Heart left ventricle (tissue), 16 donors: ENCODE results near the gene TFAP2D. TPM values are rescaled to one million over a fixed set of nuclear protein-coding genes. Genes with fewer than 3 reads are reported as not detected.

Experiments used
- ATAC-seq, 4 donors: fragments of 200-7000 bp; cut with Tn5 transposase; one replicate each; pipeline ENCODE4 v1.9.1; 2020 to 2022; ENCODE audit warnings: moderate library complexity in 4 of 4, mild to moderate bottlenecking in 3 of 4, moderate number of reproducible peaks in 1 of 4
- DNase-seq, 5 donors: peaks; one replicate each; pipeline ENCODE4 v3.0.0-alpha.2; 2020
- H3K27ac ChIP-seq, 12 donors: fragments of 200-600 bp; sonication (generic) in 4 of 12; one replicate each; pipeline versions ENCODE4 v1.5.0 to v1.8.0; 2016 to 2022; ENCODE audit warnings: mild to moderate bottlenecking in 2 of 12
- H3K27me3 ChIP-seq, 9 donors: fragments of 200-600 bp; sonication (generic) in 2 of 9; one replicate each; pipeline versions ENCODE4 v1.5.1 to v1.8.0; 2016 to 2022; ENCODE audit warnings: mild to moderate bottlenecking in 3 of 9
- H3K36me3 ChIP-seq, 9 donors: fragments of 200-600 bp; sonication (generic) in 2 of 9; one replicate each; pipeline versions ENCODE4 v1.5.0 to v1.8.0; 2018 to 2022; ENCODE audit warnings: mild to moderate bottlenecking in 2 of 9
- H3K4me1 ChIP-seq, 12 donors: fragments of 200-600 bp; sonication (generic) in 4 of 12; one replicate each; pipeline versions ENCODE4 v1.5.0 to v1.8.0; 2016 to 2022; ENCODE audit warnings: mild to moderate bottlenecking in 3 of 12
- H3K4me3 ChIP-seq, 12 donors: fragments of 200-600 bp; sonication (generic) in 4 of 12; one replicate each; pipeline versions ENCODE4 v1.5.0 to v1.8.0; 2017 to 2022; ENCODE audit warnings: mild to moderate bottlenecking in 9 of 12, moderate library complexity in 4 of 12
- H3K9me3 ChIP-seq, 12 donors: fragments of 200-600 bp; sonication (generic) in 4 of 12; one replicate each; pipeline versions ENCODE4 v1.5.0 to v1.8.0; 2016 to 2022; ENCODE audit warnings: mild to moderate bottlenecking in 1 of 12
- CTCF ChIP-seq, 12 donors: fragments of 200-600 bp; sonication (generic) in 4 of 12; IDR thresholded peaks; one replicate each; pipeline versions ENCODE4 v1.5.0 to v1.8.0; 2018 to 2022; ENCODE audit warnings: antibody characterized with exemption in 12 of 12, mild to moderate bottlenecking in 5 of 12
- POLR2A ChIP-seq, 2 donors: fragments of 450-650 bp; IDR thresholded peaks; one replicate each; pipeline ENCODE4 v1.6.1; 2017; ENCODE audit warnings: antibody characterized with exemption in 2 of 2, mild to moderate bottlenecking in 2 of 2, moderate library complexity in 2 of 2
- WGBS, 4 donors: extraction: QIAGEN DNeasy Blood & Tissue Kit in 2 of 4; methylation state at CpG; one replicate each; pipeline versions ENCODE4 v1.1.5 to v1.1.7; 2013 to 2018; 5-methylcytosine and 5-hydroxymethylcytosine counted together
- intact Hi-C, 10 donors: fragments of 100-400 bp; cut with DNase I; formaldehyde crosslinking; loops; one replicate each; pipeline versions ENCODE4 v1.11.1 to v1.14.2; 2022
- polyA plus RNA-seq, 2 donors: library from polyadenylated mRNA; stranded (reverse); fragments of 200-250 nt; gene quantifications; one replicate each; pipeline ENCODE4 v1.2.3, GENCODE V29; 2013
- total RNA-seq, 9 donors: library from RNA; depleted of rRNA in 2 of 9; stranded (reverse); fragments of >200 nt in 2 of 9; fragmentation: NEBNext Ultra II Directional in 3 of 9; extraction: Animal tissue kit (Norgen Biotek cat#: 25700) in 3 of 9; gene quantifications; one replicate each; pipeline versions ENCODE4 v1.1.0 to v1.2.4, GENCODE V29; 2016 to 2023
- donor health status: ischemic (EF 13 %, LVEDD 7.1; RV severe dilation, severe dysfunction).
- donor health status: healthy with polysubstance abuse.
- donor health status: DM: no; HTN: yes; CAD: no.
- donor health status: DM: no; HTN: no; CAD: no.
- donor health status: ischemic (EF 25% LVEDD 6.9; RV normal size, moderate dysfunction).
- donor health status: ischemic (EF 25% LVEDD 5.7; RV mildly dilated, moderate dysfunction).
- donor health status: healthy.
- donor health status: DM: yes; HTN: yes; CAD: no.
- donor health status: ischemic (EF 35%, LVEDD 5.7; RV mildly dilated, moderate dysfunction).
- donor health status: nonischemic (EF 11% LVEDD 7.7; RV severe dilation, severe dysfunction).
- donor health status: DM: yes; HTN: yes; CAD: no.
- donor health status: PGD.
- donor health status: ischemic (EF 29% LVEDD 5.4; RV normal size, mild dysfunction).
- donor health status: nonischemic (EF 23%, LVEDD 6.1; RV moderate dilation, normal function).

The TFAP2D gene
- total and polyA plus RNA-seq, 11 donors, result not detected

- Histone ChIP-seq H3K9me3 (no peaks in the 10 kb centered on the region), H3K4me3 (no peak overlapping the region), H3K36me3 (no peaks in the 10 kb centered on the region), H3K27ac (no peak overlapping the region), H3K27me3 (peaks cover 0 to 69% (median 40%) of the 10 kb centered on the region in 9 donors), H3K4me1 (peaks cover 0 to 6% (median 0%) of the 10 kb centered on the region in 12 donors)
- no peak for DNase-seq
- intact Hi-C loops, result no loop called here
- ATAC-seq, result no peak
- WGBS, 4 donors, result 0 to 4% (median 2%) methylated on average over 23 of the region's 23 CpGs
- TF ChIP-seq POLR2A (IDR thresholded peaks at IDR 0.05), result no peak
- no peak for TF ChIP-seq CTCF (IDR thresholded peaks at IDR 0.05)
These were observed 6.8 kb upstream of the TFAP2D start for GRCh38 chr6:50706575-50706974.

GRCh38 chr6:50707191-50707590 is 6.1 kb upstream of the TFAP2D start:
- H3K36me3 ChIP-seq, result no peaks in the 10 kb centered on the region
- TF ChIP-seq POLR2A (IDR thresholded peaks at IDR 0.05) (no peak), CTCF (IDR thresholded peaks at IDR 0.05) (no peak)
- no peaks in the 10 kb centered on the region for H3K9me3 ChIP-seq
- ATAC-seq, result no peak
- DNase-seq, result no peak
- intact Hi-C loops, result no loop called here
- no peak overlapping the region for H3K27ac ChIP-seq
- H3K4me3 ChIP-seq, result no peak overlapping the region
- peaks cover 0 to 74% (median 46%) of the 10 kb centered on the region in 9 donors for H3K27me3 ChIP-seq
- peaks cover 0 to 6% (median 0%) of the 10 kb centered on the region in 12 donors for H3K4me1 ChIP-seq
- 1 to 3% (median 2%) methylated on average over 7 of the region's 7 CpGs for WGBS, 4 donors

- Histone ChIP-seq H3K27ac (no peak overlapping the region), H3K27me3 (peaks cover 0 to 77% (median 50%) of the 10 kb centered on the region in 9 donors), H3K36me3 (no peaks in the 10 kb centered on the region), H3K9me3 (no peaks in the 10 kb centered on the region), H3K4me3 (no peak overlapping the region), H3K4me1 (peaks cover 0 to 6% (median 0%) of the 10 kb centered on the region in 12 donors)
- intact Hi-C loops, result no loop called here
- TF ChIP-seq CTCF (IDR thresholded peaks at IDR 0.05) (no peak), POLR2A (IDR thresholded peaks at IDR 0.05) (no peak)
- ATAC-seq (no peak), DNase-seq (no peak)
- 1 to 4% (median 1%) methylated on average over 15 to 27 of the region's 27 CpGs for WGBS, 4 donors
These were observed 5.5 kb upstream of the TFAP2D start for GRCh38 chr6:50707652-50708300.

- Histone ChIP-seq H3K27me3 (peaks cover 0 to 86% (median 59%) of the 10 kb centered on the region in 9 donors), H3K36me3 (no peaks in the 10 kb centered on the region), H3K9me3 (no peaks in the 10 kb centered on the region), H3K27ac (no peak overlapping the region), H3K4me1 (peaks cover 0 to 6% (median 0%) of the 10 kb centered on the region in 12 donors), H3K4me3 (no peak overlapping the region)
- WGBS, 4 donors, result 9 to 15% (median 12%) methylated on average over 22 of the region's 22 CpGs
- TF ChIP-seq CTCF (IDR thresholded peaks at IDR 0.05) (no peak), POLR2A (IDR thresholded peaks at IDR 0.05) (no peak)
- DNase-seq (no peak), ATAC-seq (no peak)
- intact Hi-C loops, result no loop called here
These were observed 4.5 kb upstream of the TFAP2D start for GRCh38 chr6:50708664-50709365.
